ENCODE results near the gene LTBP2. TPM values are rescaled to one million over a fixed set of nuclear protein-coding genes. Genes with fewer than 3 reads are reported as not detected.
A peak's percentile ranks its signal among the peaks of the same experiment; 100 is the strongest.

Gene LTBP2
- total and polyA plus RNA-seq, 2 of the 13 experiments (the other 11 are each of a cell fraction or from before 2014, with no cell fraction given), result 0.20 to 0.41 TPM

DNA sequence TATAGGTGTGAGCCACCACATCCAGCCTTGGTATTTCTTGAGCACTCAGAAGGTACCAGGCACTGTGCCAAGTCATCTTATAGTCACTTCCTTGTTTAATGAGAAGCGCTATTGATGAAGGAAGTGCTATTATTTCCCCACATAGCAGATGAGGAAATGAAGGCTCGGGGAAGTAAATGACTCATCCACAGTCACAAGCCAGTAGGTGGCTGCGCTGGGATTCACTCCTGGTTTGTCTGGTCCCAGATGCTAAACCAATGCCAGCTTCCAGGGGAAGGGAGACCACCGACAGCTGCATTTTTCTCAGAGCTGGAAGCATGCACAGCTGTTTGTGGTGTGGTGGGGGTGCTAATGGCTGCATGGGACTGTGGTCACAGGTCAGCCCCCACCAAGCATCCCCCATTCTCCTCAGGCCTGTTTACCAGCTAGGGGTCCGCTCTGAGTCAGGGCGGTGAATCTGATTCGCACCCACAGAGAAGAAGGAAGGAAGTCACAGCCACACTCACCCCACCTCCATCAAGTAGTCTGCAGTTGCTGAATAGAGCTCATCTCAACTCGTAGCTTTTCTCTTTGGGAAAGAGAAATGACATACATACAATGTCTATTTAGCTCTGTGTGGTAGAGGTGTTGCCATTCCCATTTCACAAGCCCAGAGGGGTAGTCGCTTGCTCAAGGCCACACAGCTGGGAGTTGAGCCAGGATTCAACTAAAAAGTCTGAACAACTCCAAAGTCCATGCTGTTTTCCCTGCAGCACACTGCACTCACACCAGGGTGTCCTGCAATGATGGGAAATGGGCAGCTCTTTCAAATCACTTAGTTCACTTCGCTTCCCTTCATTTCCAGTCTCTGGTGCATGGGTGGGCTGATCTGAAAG is 6.3 kb upstream of the LTBP2 start:
- Histone ChIP-seq H3K27ac (ENCODE audit: extremely low read length, insufficient read depth, low read length) (peak overlapping the region; percentile 50), H3K4me3 (replicated peaks in 1 of 3; ENCODE audit: insufficient read depth in 1 of 3, low read depth in 2 of 3, low read length in 3 of 3) (peak overlapping the region; percentile 5 to 62 (median 20); a peak in 3 of 6 replicates), H3K4me2 (ENCODE audit: low read depth, low read length) (peak overlapping the region; percentile 90), H3K36me3 (replicated peaks in 1 of 2; ENCODE audit: control insufficient read depth in 1 of 2, insufficient read depth in 2 of 2, low read length in 2 of 2) (no peaks in the 10 kb centered on the region), H2AFZ (ENCODE audit: low read length) (no peak overlapping the region), H3K4me1 (ENCODE audit: insufficient read depth, low read length) (peaks cover 62% of the 10 kb centered on the region), H3K9ac (ENCODE audit: insufficient read depth, low read depth, low read length) (peak overlapping the region; percentile 42), H3K79me2 (ENCODE audit: insufficient read depth, low read length) (no peaks in the 10 kb centered on the region), H3K27me3 (ENCODE audit: control insufficient read depth in 1 of 2, insufficient read depth in 2 of 2, low read length in 2 of 2) (no peaks in the 10 kb centered on the region), H4K20me1 (ENCODE audit: insufficient read depth, low read length) (no peaks in the 10 kb centered on the region), H3K9me3 (ENCODE audit: low read length) (no peaks in the 10 kb centered on the region)
- peak; percentile 99 for FAIRE-seq
- no TSS peak for BruUV-seq (replicated peaks)
- in situ Hi-C loops (cut with HindIII; ENCODE audit: extremely low pct_ligation_motif_present, low pct_unique_long_range_greater_than_20kb), result loop anchor here (25.0 kb wide), 1 partner anchor 169 kb away; no protein-coding TSS in a partner anchor
- intact Hi-C loops (cut with micrococcal nuclease; ENCODE audit: unreplicated experiment), result loop anchor here (2.0 kb wide), 1 partner anchor 18 kb away; no protein-coding TSS in a partner anchor
- peak; percentile 88 for ATAC-seq
- WGBS (ENCODE audit: low lambda C conversion rate), result 15% methylated on average over 7 of the region's 10 CpGs
- ChIA-PET CTCF (ENCODE audit: low intra/inter-chr PET ratio, low total read pairs) (interaction anchor here (1.2 kb wide), 1 partner anchor 10 kb away, joined by 4 read pairs; no protein-coding TSS in a partner anchor), POLR2A (interaction anchor here (0.6 to 4.6 kb wide), 12 partner anchors 9 to 271 kb away, joined by 3 to 28 read pairs (median 5); partner anchors contain the start of genes ISCA2, NPC2 and YLPM1)
- DNase-seq (ENCODE audit: low spot score), result peak; percentile 90
- TF ChIP-seq, protein P1, sequence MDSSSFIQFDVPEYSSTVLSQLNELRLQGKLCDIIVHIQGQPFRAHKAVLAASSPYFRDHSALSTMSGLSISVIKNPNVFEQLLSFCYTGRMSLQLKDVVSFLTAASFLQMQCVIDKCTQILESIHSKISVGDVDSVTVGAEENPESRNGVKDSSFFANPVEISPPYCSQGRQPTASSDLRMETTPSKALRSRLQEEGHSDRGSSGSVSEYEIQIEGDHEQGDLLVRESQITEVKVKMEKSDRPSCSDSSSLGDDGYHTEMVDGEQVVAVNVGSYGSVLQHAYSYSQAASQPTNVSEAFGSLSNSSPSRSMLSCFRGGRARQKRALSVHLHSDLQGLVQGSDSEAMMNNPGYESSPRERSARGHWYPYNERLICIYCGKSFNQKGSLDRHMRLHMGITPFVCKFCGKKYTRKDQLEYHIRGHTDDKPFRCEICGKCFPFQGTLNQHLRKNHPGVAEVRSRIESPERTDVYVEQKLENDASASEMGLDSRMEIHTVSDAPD (CRISPR knock-in tag; IDR thresholded peaks at IDR 0.05), result no peak
- TF ChIP-seq ZNF12 (CRISPR knock-in tag; IDR thresholded peaks at IDR 0.05) (no peak; the same call in 1 of the 2 replicates), FOSL2 (CRISPR knock-in tag; IDR thresholded peaks at IDR 0.05) (peak; percentile 90), ZNF468 (CRISPR knock-in tag; IDR thresholded peaks at IDR 0.05) (no peak), ZNF781 (CRISPR knock-in tag; IDR thresholded peaks at IDR 0.05; ENCODE audit: borderline replicate concordance, not compliant biosample characterization) (no peak), NR2C2 (CRISPR knock-in tag; IDR thresholded peaks at IDR 0.05; ENCODE audit: borderline replicate concordance) (peak; percentile 30; the same call in 1 of the 2 replicates), ZBTB20 (CRISPR knock-in tag; IDR thresholded peaks at IDR 0.05; ENCODE audit: borderline replicate concordance, low read depth) (no peak), ZNF292 (CRISPR knock-in tag; IDR thresholded peaks at IDR 0.05; ENCODE audit: borderline replicate concordance, low read depth) (peak; percentile 73; the same call in 1 of the 2 replicates), RBM22 (optimal IDR thresholded peaks at IDR 0.05; ENCODE audit: low read length) (no peak), THAP9 (CRISPR knock-in tag; IDR thresholded peaks at IDR 0.05; ENCODE audit: borderline replicate concordance) (0 out of 2 replicates have a peak, but pooled peaks have one; percentile 3)
- TF ChIP-seq, protein P2, sequence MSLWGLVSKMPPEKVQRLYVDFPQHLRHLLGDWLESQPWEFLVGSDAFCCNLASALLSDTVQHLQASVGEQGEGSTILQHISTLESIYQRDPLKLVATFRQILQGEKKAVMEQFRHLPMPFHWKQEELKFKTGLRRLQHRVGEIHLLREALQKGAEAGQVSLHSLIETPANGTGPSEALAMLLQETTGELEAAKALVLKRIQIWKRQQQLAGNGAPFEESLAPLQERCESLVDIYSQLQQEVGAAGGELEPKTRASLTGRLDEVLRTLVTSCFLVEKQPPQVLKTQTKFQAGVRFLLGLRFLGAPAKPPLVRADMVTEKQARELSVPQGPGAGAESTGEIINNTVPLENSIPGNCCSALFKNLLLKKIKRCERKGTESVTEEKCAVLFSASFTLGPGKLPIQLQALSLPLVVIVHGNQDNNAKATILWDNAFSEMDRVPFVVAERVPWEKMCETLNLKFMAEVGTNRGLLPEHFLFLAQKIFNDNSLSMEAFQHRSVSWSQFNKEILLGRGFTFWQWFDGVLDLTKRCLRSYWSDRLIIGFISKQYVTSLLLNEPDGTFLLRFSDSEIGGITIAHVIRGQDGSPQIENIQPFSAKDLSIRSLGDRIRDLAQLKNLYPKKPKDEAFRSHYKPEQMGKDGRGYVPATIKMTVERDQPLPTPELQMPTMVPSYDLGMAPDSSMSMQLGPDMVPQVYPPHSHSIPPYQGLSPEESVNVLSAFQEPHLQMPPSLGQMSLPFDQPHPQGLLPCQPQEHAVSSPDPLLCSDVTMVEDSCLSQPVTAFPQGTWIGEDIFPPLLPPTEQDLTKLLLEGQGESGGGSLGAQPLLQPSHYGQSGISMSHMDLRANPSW (CRISPR knock-in tag; IDR thresholded peaks at IDR 0.05; ENCODE audit: borderline replicate concordance), result 0 out of 2 replicates have a peak, but pooled peaks have one; percentile 34

Data from HepG2 (cell line).